GM12801 (cell line): ENCODE results near the gene PRPF6.

ENCODE experiments used
- CTCF ChIP-seq: IDR thresholded peaks from one replicate; pipeline ENCODE4 v1.5.1; 2011; ENCODE audit warnings: control low read depth; ENCODE audit not compliant: insufficient read length; ENCODE audit errors: extremely low read depth

The PRPF6 gene

DNA sequence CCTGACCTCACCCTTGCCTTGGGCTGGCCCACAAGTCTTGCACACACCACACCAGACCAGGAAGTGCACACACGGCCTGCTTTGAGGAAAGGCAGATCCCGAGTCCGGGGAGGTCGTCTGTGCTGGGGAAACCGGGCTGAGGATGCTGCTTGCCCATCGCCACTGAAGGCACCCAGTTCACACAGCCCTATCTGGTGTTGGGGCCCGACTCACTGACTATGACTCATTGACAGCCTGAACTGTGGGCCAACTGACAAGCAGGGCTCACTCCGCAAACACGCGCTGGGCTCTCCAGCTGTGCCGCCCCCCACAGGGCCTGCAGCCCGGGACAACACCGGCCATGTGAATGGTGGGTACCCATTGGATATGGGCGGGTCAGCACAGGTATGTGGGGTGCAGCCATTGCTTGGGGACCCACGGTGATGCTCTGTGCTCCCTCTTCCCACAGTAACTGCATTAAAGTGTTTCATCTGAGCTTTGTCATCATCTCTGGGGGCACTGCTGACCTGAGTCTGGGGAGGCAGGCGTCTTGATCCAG is 3.1 kb upstream of the PRPF6 start:
- no peak for TF ChIP-seq CTCF

GRCh38 chr20:63978319-63979228 is 2.4 kb upstream of the PRPF6 start:
- TF ChIP-seq CTCF: no peak

DNA sequence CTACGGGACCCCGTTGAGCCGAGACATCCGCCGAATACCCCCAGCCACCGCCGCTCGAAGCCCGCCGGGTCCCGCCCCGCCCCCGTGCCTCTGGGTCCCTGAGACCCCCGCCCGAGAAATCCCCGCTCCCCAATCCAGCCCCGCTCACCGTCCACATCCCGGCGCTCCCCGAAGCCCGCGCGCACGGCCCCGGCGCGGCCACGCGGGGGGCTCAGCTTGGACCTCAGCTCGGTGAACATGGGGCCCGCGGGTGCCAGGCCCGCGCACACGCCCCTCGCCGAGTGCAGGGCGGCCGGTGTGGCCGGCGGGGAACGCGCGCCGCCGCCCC is 1.7 kb upstream of the PRPF6 start:
- no peak for TF ChIP-seq CTCF

DNA sequence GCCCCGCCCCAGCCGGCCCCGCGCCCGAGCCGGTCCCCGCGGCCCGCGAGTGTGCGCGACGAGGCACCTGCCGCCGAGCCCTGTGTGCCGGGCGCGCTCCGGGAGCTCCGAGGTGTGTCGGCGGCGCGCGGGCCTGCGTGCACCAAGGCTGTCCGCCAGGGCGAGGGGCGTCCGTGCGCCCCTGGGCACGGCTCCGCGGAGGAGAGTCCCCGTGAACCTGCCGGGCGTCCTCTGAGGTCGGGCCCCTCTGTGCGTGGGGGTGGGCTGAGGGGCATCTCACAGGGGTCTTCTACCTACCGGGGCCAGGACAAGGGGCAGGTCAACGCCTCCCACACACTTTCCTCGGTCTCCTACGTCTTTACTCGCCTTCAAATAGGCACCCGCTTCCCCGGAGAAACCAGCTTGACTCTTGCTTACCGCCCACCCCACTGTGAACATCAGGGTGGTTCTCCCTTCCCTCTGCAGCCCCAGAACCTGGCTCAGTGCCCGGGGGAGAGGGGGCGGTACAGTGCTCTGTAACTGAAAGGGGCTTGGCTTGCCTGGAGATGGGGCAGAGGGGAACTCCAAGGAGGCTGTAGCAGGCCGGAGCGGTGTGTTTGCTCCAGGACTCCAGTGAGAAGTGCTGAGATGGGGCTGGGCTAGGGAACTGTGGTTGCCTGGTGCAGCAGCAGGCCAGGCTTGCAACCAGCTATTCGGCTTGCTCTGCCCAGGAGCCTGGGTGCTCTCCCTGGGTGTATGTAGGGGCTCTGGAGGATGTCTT is 1.2 kb upstream of the PRPF6 start, which contains the start of gene SAMD10:
Gene SAMD10, minus strand, starts transcription at position 86 of the 760 bp plus-strand sequence. CDS start 175 bp downstream, outside the sequence.
- TF ChIP-seq CTCF: no peak

GRCh38 chr20:63980317-63980805 is 571 bp upstream of the PRPF6 start:
- no peak for TF ChIP-seq CTCF

DNA sequence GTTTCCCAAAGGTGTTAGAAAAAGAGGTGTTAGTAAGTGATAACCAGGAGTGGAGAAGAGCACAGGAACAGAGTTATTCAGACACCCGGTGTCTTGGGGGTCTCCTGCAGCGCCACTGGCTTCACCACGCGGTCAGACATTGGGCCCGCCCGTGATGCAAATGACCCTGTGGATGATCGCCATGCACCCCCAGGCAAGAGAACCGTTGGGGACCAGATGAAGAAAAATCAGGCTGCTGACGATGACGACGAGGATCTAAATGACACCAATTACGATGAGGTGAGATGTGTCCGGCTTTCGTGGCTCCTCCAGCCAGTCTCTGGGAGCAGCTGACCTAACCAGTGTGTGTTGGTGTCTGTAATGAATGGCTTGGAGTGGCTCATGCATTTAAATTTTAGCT is 2.0 kb downstream of the PRPF6 start:
- no peak for TF ChIP-seq CTCF

- TF ChIP-seq CTCF: no peak
These were observed 20.0 kb downstream of the PRPF6 start for GRCh38 chr20:64000906-64001305.
